H1 (cell line): ENCODE data around the gene TP63.

ENCODE experiments used
- CBX5 ChIP-seq: fragments of 300-800, 300-1000 bp; sonication (generic); IDR thresholded peaks from 2 replicates; pipeline ENCODE4 v1.7.1; 2016; ENCODE audit warnings: antibody characterized with exemption, low read length, low read depth
- CEBPB ChIP-seq: IDR thresholded peaks from 2 replicates; pipeline ENCODE4 v1.6.1; 2012; ENCODE audit warnings: low read depth, low read length
- CHD2 ChIP-seq: IDR thresholded peaks from 2 replicates; pipeline ENCODE4 v1.6.1; 2012; ENCODE audit warnings: low read length, improper control_type of control experiment
- CREB1 ChIP-seq: IDR thresholded peaks from 2 replicates; pipeline ENCODE4 v1.6.1; 2012; ENCODE audit warnings: inconsistent platforms
- CTCF ChIP-seq, 3 experiments: IDR thresholded peaks; 1 replicate in 2 of 3; 2 replicates in 1 of 3; pipeline versions ENCODE4 v1.5.1 to v1.6.1; 2011; ENCODE audit warnings: low read length in 3 of 3, mild to moderate bottlenecking in 3 of 3, inconsistent platforms in 2 of 3, low read depth in 1 of 3, moderate library complexity in 1 of 3; ENCODE audit not compliant: insufficient read depth in 1 of 3; ENCODE audit errors: control extremely low read depth in 1 of 3
- EZH2 ChIP-seq: fragments of 200-600 bp; sonication (generic); IDR thresholded peaks from 2 replicates; pipeline ENCODE4 v1.7.1; 2012; ENCODE audit warnings: low read depth, mild to moderate bottlenecking, moderate library complexity, low read length, inconsistent platforms; ENCODE audit not compliant: severe bottlenecking
- FOSL1 ChIP-seq: IDR thresholded peaks from 2 replicates; pipeline ENCODE4 v1.6.1; 2011; ENCODE audit warnings: mild to moderate bottlenecking, low read depth, low read length, moderate library complexity; ENCODE audit not compliant: insufficient read depth
- MAFK ChIP-seq: IDR thresholded peaks from 2 replicates; pipeline ENCODE4 v1.6.1; 2012; ENCODE audit warnings: low read depth, mild to moderate bottlenecking, improper control_type of control experiment, low read length
- POLR2A ChIP-seq, 2 experiments: IDR thresholded peaks; 1 replicate in 1 of 2; 2 replicates in 1 of 2; pipeline ENCODE4 v1.6.1; 2011; ENCODE audit warnings: low read depth in 2 of 2, low read length in 2 of 2, mild to moderate bottlenecking in 2 of 2; ENCODE audit errors: control extremely low read depth in 1 of 2
- SP1 ChIP-seq: IDR thresholded peaks from 2 replicates; pipeline ENCODE4 v1.6.1; 2011; ENCODE audit warnings: low read depth, low read length
- TCF12 ChIP-seq: IDR thresholded peaks from 2 replicates; pipeline ENCODE4 v1.6.1; 2011; ENCODE audit warnings: low read depth, mild to moderate bottlenecking, low read length
- TF ChIP-seq, protein P1 (sequence below): IDR thresholded peaks from 2 replicates; pipeline ENCODE4 v1.6.1; 2012; ENCODE audit warnings: inconsistent platforms

GRCh38 chr3:189680723-189681122 is 49.5 kb downstream of the TP63 start:
- TF ChIP-seq CTCF (IDR thresholded peaks at IDR 0.05; ENCODE audit: control extremely low read depth in 1 of 3, insufficient read depth in 1 of 3, low read depth in 1 of 3, low read length in 3 of 3): no peak
- TF ChIP-seq, protein P1, sequence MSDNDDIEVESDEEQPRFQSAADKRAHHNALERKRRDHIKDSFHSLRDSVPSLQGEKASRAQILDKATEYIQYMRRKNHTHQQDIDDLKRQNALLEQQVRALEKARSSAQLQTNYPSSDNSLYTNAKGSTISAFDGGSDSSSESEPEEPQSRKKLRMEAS: no peak
- TF ChIP-seq CEBPB: no peak
- TF ChIP-seq POLR2A (IDR thresholded peaks at IDR 0.05; ENCODE audit: control extremely low read depth in 1 of 2, low read depth in 2 of 2, low read length in 2 of 2): no peak
- TF ChIP-seq MAFK: no peak
- TF ChIP-seq SP1: no peak
- TF ChIP-seq TCF12: no peak
- no peak for TF ChIP-seq FOSL1
- no peak for TF ChIP-seq CBX5
- no peak for TF ChIP-seq EZH2
- TF ChIP-seq CREB1: no peak
- TF ChIP-seq CHD2: no peak
